ENCODE data around the gene HHATL. TPM values are rescaled to one million over a fixed set of nuclear protein-coding genes. Genes with fewer than 3 reads are reported as not detected.

The HHATL gene
- total and polyA plus RNA-seq, 2 of the 8 experiments (the other 6 are each of a cell fraction or from before 2014, with no cell fraction given), result 0.18 TPM; not detected in 1

- DNase-seq (ENCODE audit: low read depth in 1 of 2, low spot score in 2 of 2), result no peak
- H2BK15ac ChIP-seq (ENCODE audit: low read length), result no peak overlapping the region
- CTCF ChIA-PET (ENCODE audit: partially characterized antibody), result interaction anchor here (0.7 to 1.2 kb wide), 4 partner anchors 8 to 51 kb away, joined by 3 to 4 read pairs (median 4); partner anchors contain the start of gene KLHL40
Measured at GRCh38 chr3:42693530-42693930, 9.1 kb downstream of the HHATL start.

More at GRCh38 chr3:42693530-42693930, 9.1 kb downstream of the HHATL start:
- Histone ChIP-seq H3K79me2 (ENCODE audit: control insufficient read depth in 1 of 2, insufficient read depth in 2 of 2, low read length in 2 of 2) (no peaks in the 10 kb centered on the region), H3K18ac (ENCODE audit: extremely low read depth, low read length) (no peak overlapping the region), H4K91ac (replicated peaks; ENCODE audit: insufficient read length, low read length) (no peak overlapping the region), H3K4ac (replicated peaks; ENCODE audit: insufficient read length, low read depth, low read length) (no peak overlapping the region), H3K9me3 (ENCODE audit: insufficient read depth in 2 of 2, low read depth in 1 of 2, low read length in 1 of 2) (no peaks in the 10 kb centered on the region), H4K5ac (ENCODE audit: insufficient read length, low read depth, low read length) (no peak overlapping the region), H3K27ac (ENCODE audit: low read depth, low read length) (no peak overlapping the region), H4K8ac (ENCODE audit: extremely low read depth, insufficient read depth, low read length) (no peak overlapping the region; the same call in 1 of the 2 replicates), H2BK12ac (ENCODE audit: low read depth, low read length) (no peak overlapping the region), H4K20me1 (replicated peaks in 1 of 2; ENCODE audit: control insufficient read depth in 1 of 2, insufficient read depth in 2 of 2, low read length in 2 of 2) (no peaks in the 10 kb centered on the region), H3K27me3 (replicated peaks in 1 of 4; ENCODE audit: control insufficient read depth in 3 of 4, extremely low read depth in 1 of 4, insufficient read depth in 3 of 4, low read length in 3 of 4) (0 out of 7 replicates have a peak, but pooled peaks cover 0 to 2% (median 0%) of the 10 kb centered on the region in 4 experiments), H3K23ac (ENCODE audit: insufficient read length) (no peak overlapping the region), H3K79me1 (ENCODE audit: low read depth, low read length) (no peaks in the 10 kb centered on the region), H3K36me3 (ENCODE audit: control insufficient read depth in 2 of 4, insufficient read depth in 4 of 4, low read length in 3 of 4) (no peaks in the 10 kb centered on the region), H2AFZ (ENCODE audit: low read length) (no peak overlapping the region), H3K56ac (replicated peaks; ENCODE audit: insufficient read length, low read depth, low read length) (no peak overlapping the region), H2AK5ac (ENCODE audit: low read depth, low read length) (no peak overlapping the region), H3K4me3 (ENCODE audit: extremely low read depth in 1 of 4, insufficient read depth in 2 of 4, low read depth in 3 of 4, low read length in 4 of 4) (no peak overlapping the region), H3K23me2 (ENCODE audit: low read depth, low read length) (no peaks in the 10 kb centered on the region), H2BK20ac (ENCODE audit: low read length) (no peak overlapping the region), H3K14ac (ENCODE audit: insufficient read length) (no peak overlapping the region), H3K4me2 (ENCODE audit: insufficient read depth in 1 of 2, low read depth in 2 of 2, low read length in 2 of 2) (no peak overlapping the region), H3K9ac (replicated peaks in 1 of 4; ENCODE audit: extremely low read depth in 1 of 4, low read depth in 3 of 4, low read length in 3 of 4) (no peak overlapping the region), H2BK5ac (ENCODE audit: low read depth, low read length) (no peak overlapping the region), H2BK120ac (replicated peaks; ENCODE audit: low read depth, low read length) (no peak overlapping the region), H3K4me1 (replicated peaks in 1 of 4; ENCODE audit: control insufficient read depth in 3 of 4, insufficient read depth in 4 of 4, low read length in 3 of 4) (peaks cover 0 to 8% (median 4%) of the 10 kb centered on the region in 4 experiments; a peak in 4 of 7 replicates)
- WGBS, 2 experiments (ENCODE audit: extremely low coverage in 1 of 2, insufficient coverage in 1 of 2, insufficient read length in 1 of 2, insufficient replicate concordance in 2 of 2, low coverage in 1 of 2, low lambda C conversion rate in 2 of 2, missing lambda C conversion rate in 1 of 2), result 91% methylated on average over 4 of the region's 4 CpGs; no CpG with 5 or more reads in 1 of the 2 experiments
- no peak for FAIRE-seq
- TF ChIP-seq CREB1 (IDR thresholded peaks at IDR 0.05), result no peak
- TF ChIP-seq YY1 (IDR thresholded peaks at IDR 0.05; ENCODE audit: low read depth, low read length), result no peak
- TF ChIP-seq HDAC6 (IDR thresholded peaks at IDR 0.05; ENCODE audit: low read depth, low read length), result no peak
- no peak for TF ChIP-seq TAF1 (IDR thresholded peaks at IDR 0.05; ENCODE audit: low read depth, low read length)
- TF ChIP-seq CTCF (IDR thresholded peaks at IDR 0.05; ENCODE audit: control extremely low read depth in 1 of 3, insufficient read depth in 1 of 3, low read depth in 1 of 3, low read length in 3 of 3), result no peak
- no peak for TF ChIP-seq SIX5 (IDR thresholded peaks at IDR 0.05; ENCODE audit: low read depth, low read length)
- no peak for TF ChIP-seq RBBP5 (IDR thresholded peaks at IDR 0.05; ENCODE audit: borderline replicate concordance, low read depth, low read length)
- TF ChIP-seq TEAD4 (IDR thresholded peaks at IDR 0.05; ENCODE audit: low read depth, low read length), result no peak
- no peak for TF ChIP-seq BCL11A (IDR thresholded peaks at IDR 0.05; ENCODE audit: low read depth in 2 of 2, low read length in 2 of 2)
- POLR2A ChIA-PET (ENCODE audit: partially characterized antibody), result no interaction called here
